Esophagus (tissue), 2 donors: ENCODE data around the gene WNT11. TPM values are rescaled to one million over a fixed set of nuclear protein-coding genes. Genes with fewer than 3 reads are reported as not detected.

Source experiments
- H3K27ac ChIP-seq, 2 donors: one replicate each; pipeline ENCODE4 v1.5.1; 2013; ENCODE audit warnings: low read depth in 2 of 2, mild to moderate bottlenecking in 2 of 2, inconsistent platforms in 1 of 2, low read length in 1 of 2, moderate library complexity in 1 of 2
- H3K27me3 ChIP-seq, 2 donors: one replicate each; pipeline ENCODE4 v1.6.1; 2013; ENCODE audit warnings: low read length in 2 of 2, control low read depth in 1 of 2, mild to moderate bottlenecking in 1 of 2; ENCODE audit not compliant: insufficient read depth in 2 of 2, control insufficient read depth in 1 of 2
- H3K36me3 ChIP-seq, 2 donors: one replicate each; pipeline ENCODE4 v1.6.1; 2013; ENCODE audit warnings: low read length in 1 of 2; ENCODE audit not compliant: control insufficient read depth in 2 of 2, insufficient read depth in 2 of 2
- H3K4me1 ChIP-seq, 2 donors: one replicate each; pipeline ENCODE4 v1.6.1; 2013; ENCODE audit warnings: low read length in 1 of 2; ENCODE audit not compliant: control insufficient read depth in 2 of 2, insufficient read depth in 2 of 2
- H3K4me3 ChIP-seq, 2 donors: one replicate each; pipeline ENCODE4 v1.5.1; 2013; ENCODE audit warnings: low read length in 2 of 2, mild to moderate bottlenecking in 2 of 2, low read depth in 1 of 2, moderate library complexity in 1 of 2
- H3K9me3 ChIP-seq, 2 donors: one replicate each; pipeline ENCODE4 v1.6.1; 2013; ENCODE audit warnings: mild to moderate bottlenecking in 2 of 2, low read depth in 1 of 2, low read length in 1 of 2, moderate library complexity in 1 of 2; ENCODE audit not compliant: control insufficient read depth in 2 of 2, insufficient read depth in 1 of 2
- WGBS, 2 donors: extraction: QIAGEN DNeasy Blood & Tissue Kit; methylation state at CpG; one replicate each; pipeline ENCODE4 v1.1.7; 2013; 5-methylcytosine and 5-hydroxymethylcytosine counted together
- polyA plus RNA-seq, 2 donors: library from polyadenylated mRNA; stranded (reverse); fragments of 200-250 nt; gene quantifications; one replicate each; pipeline ENCODE4 v1.2.3, GENCODE V29; 2013
- donor health status: healthy with polysubstance abuse.
- donor health status: Bipolar disorder and iron deficiency.

Gene WNT11
- polyA plus RNA-seq, 2 donors, result 0.20 to 0.25 TPM

DNA sequence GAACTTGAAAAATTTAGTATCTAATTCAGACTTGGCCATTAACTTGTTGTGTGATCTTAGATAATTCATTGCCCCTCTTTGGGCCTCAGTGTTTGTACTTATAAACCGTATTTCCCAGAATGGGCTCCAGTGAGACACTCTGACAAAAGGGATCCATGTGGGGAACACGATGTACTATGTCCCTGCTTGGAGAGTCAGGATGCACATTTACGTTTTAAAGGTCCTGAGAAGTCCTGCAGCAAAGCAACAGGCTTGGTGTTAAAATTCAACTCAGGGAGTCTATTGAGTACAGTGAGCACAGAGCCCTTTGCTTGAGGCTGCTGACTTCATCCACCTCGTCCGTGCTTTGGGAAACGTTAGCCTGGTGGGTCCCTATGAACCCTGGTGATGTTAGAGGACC lies 9.0 kb downstream of the WNT11 start:
- peaks cover 0 to 1% of the 10 kb centered on the region in 2 donors for H3K4me1 ChIP-seq
- H3K36me3 ChIP-seq, result no peaks in the 10 kb centered on the region
- H3K9me3 ChIP-seq, result no peaks in the 10 kb centered on the region
- H3K27ac ChIP-seq, result no peak overlapping the region
- H3K4me3 ChIP-seq, result no peak overlapping the region
- H3K27me3 ChIP-seq, result no peaks in the 10 kb centered on the region
- 83 to 87% methylated on average over 6 of the region's 6 CpGs for WGBS, 2 donors

DNA sequence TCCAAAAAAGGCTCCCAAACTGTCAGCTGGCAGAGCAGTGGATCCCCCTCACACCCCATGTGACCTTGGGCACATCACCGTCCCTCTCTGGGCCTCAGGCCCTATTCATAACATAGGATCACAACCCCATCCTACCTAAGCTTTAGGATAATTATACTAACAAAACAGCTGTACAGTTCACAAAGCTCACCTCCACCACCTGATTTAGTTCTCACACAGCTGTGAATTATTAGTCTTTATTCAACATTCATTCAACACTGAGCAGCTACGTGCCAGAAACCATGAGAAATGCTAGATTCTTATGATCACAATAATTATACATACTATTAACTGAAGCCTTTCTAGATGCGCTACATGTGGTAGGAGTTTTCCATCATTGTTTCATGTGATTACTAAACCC lies 9.5 kb downstream of the WNT11 start:
- Histone ChIP-seq H3K9me3 (no peaks in the 10 kb centered on the region), H3K36me3 (no peaks in the 10 kb centered on the region), H3K27ac (no peak overlapping the region), H3K4me3 (no peak overlapping the region), H3K4me1 (peaks cover 0 to 1% of the 10 kb centered on the region in 2 donors), H3K27me3 (no peaks in the 10 kb centered on the region)
- WGBS, 2 donors, result 87 to 93% methylated on average over 3 of the region's 3 CpGs

GRCh38 chr11:76194872-76195668 lies 11.2 kb downstream of the WNT11 start:
- WGBS, 2 donors, result 80 to 85% methylated on average over 21 of the region's 21 CpGs
- Histone ChIP-seq H3K36me3 (no peaks in the 10 kb centered on the region), H3K4me3 (no peak overlapping the region), H3K9me3 (no peaks in the 10 kb centered on the region), H3K27ac (no peak overlapping the region), H3K4me1 (peaks cover 0 to 1% of the 10 kb centered on the region in 2 donors), H3K27me3 (no peaks in the 10 kb centered on the region)

DNA sequence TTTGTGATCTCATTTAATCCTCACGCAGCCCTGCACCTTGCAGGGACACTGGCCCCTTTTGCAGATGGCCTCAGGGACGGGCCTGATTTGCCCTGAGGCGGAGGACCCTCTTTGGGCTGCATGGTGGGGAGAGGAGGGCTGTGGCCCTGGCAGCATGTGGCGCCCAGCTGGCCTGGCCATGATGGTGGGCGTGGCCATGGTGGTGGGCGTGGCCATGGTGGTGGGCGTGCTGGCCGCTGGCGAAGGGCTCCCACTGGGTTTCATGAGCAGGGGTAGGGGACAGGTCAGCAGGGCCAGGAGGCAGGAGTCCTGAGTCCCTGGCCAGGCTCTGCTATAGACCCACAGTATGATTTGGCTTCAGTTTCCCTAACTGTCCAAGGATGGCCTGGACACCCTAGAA lies 13.1 kb downstream of the WNT11 start:
- WGBS, 2 donors, result 84 to 85% methylated on average over 9 of the region's 9 CpGs
- Histone ChIP-seq H3K27me3 (no peaks in the 10 kb centered on the region), H3K27ac (no peak overlapping the region)

GRCh38 chr11:76190376-76190775 lies 15.9 kb downstream of the WNT11 start:
- no peaks in the 10 kb centered on the region for H3K27me3 ChIP-seq
- H3K36me3 ChIP-seq, result no peaks in the 10 kb centered on the region
- H3K4me1 ChIP-seq, result no peaks in the 10 kb centered on the region
- WGBS, 2 donors, result 34 to 51% methylated on average over 7 of the region's 7 CpGs
- no peaks in the 10 kb centered on the region for H3K9me3 ChIP-seq
- no peak overlapping the region for H3K4me3 ChIP-seq
- H3K27ac ChIP-seq, result no peak overlapping the region

More for the DNA sequence above, 13.1 kb downstream of the WNT11 start:
- Histone ChIP-seq H3K4me1 (peaks cover 0 to 1% of the 10 kb centered on the region in 2 donors), H3K9me3 (no peaks in the 10 kb centered on the region), H3K36me3 (no peaks in the 10 kb centered on the region), H3K4me3 (no peak overlapping the region)

GRCh38 chr11:76189682-76190081 lies 16.6 kb downstream of the WNT11 start:
- no peaks in the 10 kb centered on the region for H3K4me1 ChIP-seq
- H3K36me3 ChIP-seq, result no peaks in the 10 kb centered on the region
- 77 to 87% methylated on average over 6 of the region's 6 CpGs for WGBS, 2 donors
- no peaks in the 10 kb centered on the region for H3K27me3 ChIP-seq
- H3K4me3 ChIP-seq, result no peak overlapping the region
- no peak overlapping the region for H3K27ac ChIP-seq
- no peaks in the 10 kb centered on the region for H3K9me3 ChIP-seq

DNA sequence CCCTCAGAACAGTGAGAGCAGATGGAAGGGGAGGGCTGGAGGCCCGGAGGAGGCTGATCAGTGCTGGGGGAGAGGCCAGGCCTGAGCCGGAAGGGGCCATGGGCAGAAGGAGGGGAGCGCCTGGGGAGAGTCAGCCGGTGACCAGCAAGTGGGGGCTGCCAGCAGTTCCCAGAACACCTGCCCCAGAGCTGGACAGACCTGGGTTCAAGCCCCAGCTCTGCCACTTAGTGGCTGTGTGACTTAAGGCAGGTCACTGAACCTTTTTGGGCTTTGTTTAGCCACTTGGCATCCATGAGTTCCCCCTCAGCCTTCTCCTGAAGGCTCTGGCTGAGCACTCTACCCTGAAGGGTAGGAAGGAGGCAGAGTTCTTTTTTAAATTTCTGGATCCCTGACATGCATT lies 17.4 kb downstream of the WNT11 start:
- no peaks in the 10 kb centered on the region for H3K27me3 ChIP-seq
- H3K4me3 ChIP-seq, result no peak overlapping the region
- no peak overlapping the region for H3K27ac ChIP-seq
- no peaks in the 10 kb centered on the region for H3K9me3 ChIP-seq
- 92 to 94% methylated on average over 4 of the region's 4 CpGs for WGBS, 2 donors
- no peaks in the 10 kb centered on the region for H3K4me1 ChIP-seq
- no peaks in the 10 kb centered on the region for H3K36me3 ChIP-seq

DNA sequence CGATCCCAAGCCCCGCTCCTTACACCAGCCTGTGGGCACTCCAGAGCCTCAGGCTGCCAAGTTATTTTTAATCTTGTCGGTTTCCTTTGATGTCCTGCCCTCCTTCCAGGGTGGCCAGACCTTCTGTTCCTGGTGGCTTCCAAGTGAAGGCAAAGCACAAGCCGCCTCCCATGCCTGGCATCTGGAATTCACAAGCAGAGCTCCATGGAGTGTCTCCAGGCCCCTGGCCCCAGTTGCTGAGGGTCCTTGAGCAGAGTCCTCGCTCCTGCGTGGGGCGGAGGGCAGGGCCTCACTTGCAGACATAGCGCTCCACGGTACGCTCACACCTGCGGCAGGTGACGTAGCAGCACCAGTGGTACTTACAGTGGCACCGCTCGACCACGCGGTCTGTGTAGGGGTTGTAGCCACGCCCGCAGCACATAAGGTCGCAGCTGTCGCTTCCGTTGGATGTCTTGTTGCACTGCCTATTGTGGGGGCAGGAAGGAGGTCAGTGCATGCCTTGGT lies 19.5 kb downstream of the WNT11 start:
- no peaks in the 10 kb centered on the region for H3K36me3 ChIP-seq
- H3K27ac ChIP-seq, result no peak overlapping the region
- H3K27me3 ChIP-seq, result no peaks in the 10 kb centered on the region
- WGBS, 2 donors, result 85% methylated on average over 21 of the region's 21 CpGs
- H3K4me1 ChIP-seq, result no peaks in the 10 kb centered on the region
- no peaks in the 10 kb centered on the region for H3K9me3 ChIP-seq
- no peak overlapping the region for H3K4me3 ChIP-seq

GRCh38 chr11:76185931-76186401 lies 20.3 kb downstream of the WNT11 start:
- Histone ChIP-seq H3K27me3 (no peaks in the 10 kb centered on the region), H3K4me1 (no peaks in the 10 kb centered on the region), H3K36me3 (no peaks in the 10 kb centered on the region), H3K9me3 (no peaks in the 10 kb centered on the region), H3K4me3 (no peak overlapping the region), H3K27ac (peak overlapping the region; percentile 36 to 47)
- 59 to 71% methylated on average over 15 of the region's 15 CpGs for whole genome bisulfite sequencing, 2 donors

DNA sequence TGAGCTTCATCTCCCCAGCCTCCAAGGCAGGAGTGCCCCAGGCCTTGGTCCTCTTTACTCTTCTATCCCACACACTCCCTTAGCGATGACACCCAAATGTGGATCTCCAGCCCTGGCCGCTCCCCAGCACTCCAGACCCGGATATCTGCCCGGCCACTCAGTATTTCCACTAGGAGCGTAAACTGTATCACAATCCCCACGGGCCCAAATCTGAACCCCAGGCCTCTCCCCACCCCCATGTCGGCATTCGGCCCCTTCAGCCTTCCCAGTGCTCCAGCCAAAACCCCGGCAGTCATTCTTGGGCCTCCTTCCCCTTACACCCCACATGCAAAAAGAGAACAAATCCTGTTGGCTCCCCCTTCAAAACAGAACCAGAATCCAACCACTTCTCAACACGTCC lies 20.8 kb downstream of the WNT11 start:
- WGBS, 2 donors, result 69 to 81% methylated on average over 10 of the region's 10 CpGs
- H3K27ac ChIP-seq, result peak overlapping the region; percentile 36 to 59

More for the DNA sequence above, 20.8 kb downstream of the WNT11 start:
- no peaks in the 10 kb centered on the region for H3K4me1 ChIP-seq
- H3K27me3 ChIP-seq, result no peaks in the 10 kb centered on the region
- H3K4me3 ChIP-seq, result no peak overlapping the region
- H3K9me3 ChIP-seq, result no peaks in the 10 kb centered on the region
- H3K36me3 ChIP-seq, result no peaks in the 10 kb centered on the region
